ENCODE measurements around the gene RAD51AP2.

Gene RAD51AP2

DNA sequence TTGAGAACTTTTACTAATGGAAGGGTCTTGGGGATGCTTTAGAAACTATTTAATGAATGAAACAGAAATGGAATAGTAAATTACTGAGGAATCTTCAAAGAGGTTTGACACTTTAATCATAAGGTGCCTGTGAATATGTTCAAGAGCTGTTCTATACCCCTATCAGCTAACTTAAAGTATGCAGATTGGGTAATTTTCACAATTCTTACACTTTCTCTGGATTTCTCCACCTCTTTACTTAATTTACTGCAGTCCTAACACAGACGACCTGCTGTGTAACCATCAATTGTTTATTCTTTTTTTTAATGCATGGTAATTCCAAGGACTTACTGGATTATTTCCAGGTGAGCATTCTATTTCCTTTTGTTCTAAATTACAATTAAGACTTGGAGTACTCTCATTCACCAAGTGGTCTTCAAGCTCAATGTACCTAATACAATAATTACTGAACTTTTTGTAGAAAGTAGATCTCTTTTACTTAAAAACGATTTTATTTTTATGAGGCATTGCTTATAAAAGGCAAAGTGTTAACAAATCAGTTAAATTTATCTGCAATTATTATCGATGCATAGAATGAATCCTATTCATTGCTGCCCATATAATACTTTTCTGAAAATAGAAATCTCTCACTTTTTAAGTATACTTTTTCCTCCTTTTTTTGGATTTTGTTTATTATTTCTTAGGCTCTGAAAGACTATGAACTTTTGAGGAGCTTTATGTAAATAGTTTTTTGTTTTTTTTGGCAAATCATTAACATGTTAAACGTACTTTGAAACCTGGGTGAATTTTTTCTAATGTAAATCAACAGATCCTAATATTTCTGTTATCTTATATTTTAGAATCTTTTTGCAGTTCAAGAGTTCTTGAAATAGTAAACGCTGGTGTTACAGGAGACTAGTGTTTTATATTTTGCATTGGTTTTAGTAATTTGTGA is 27.7 kb upstream of the RAD51AP2 start:
- TF ChIP-seq TCF4 (CRISPR knock-in tag; IDR thresholded peaks at IDR 0.05; ENCODE audit: borderline replicate concordance) = no peak
- TF ChIP-seq ZNF565 (CRISPR knock-in tag; conservative IDR thresholded peaks at IDR 0.05; ENCODE audit: low read depth) = no peak
- no peak for TF ChIP-seq ZFP30 (CRISPR knock-in tag; IDR thresholded peaks at IDR 0.05)
- TF ChIP-seq RARB (CRISPR knock-in tag; IDR thresholded peaks at IDR 0.05) = no peak
- no peak for TF ChIP-seq ZFP3 (CRISPR knock-in tag; IDR thresholded peaks at IDR 0.05)
- no peak for TF ChIP-seq PPARA (CRISPR knock-in tag; IDR thresholded peaks at IDR 0.05; ENCODE audit: borderline replicate concordance)
- no peak for ATAC-seq

DNA sequence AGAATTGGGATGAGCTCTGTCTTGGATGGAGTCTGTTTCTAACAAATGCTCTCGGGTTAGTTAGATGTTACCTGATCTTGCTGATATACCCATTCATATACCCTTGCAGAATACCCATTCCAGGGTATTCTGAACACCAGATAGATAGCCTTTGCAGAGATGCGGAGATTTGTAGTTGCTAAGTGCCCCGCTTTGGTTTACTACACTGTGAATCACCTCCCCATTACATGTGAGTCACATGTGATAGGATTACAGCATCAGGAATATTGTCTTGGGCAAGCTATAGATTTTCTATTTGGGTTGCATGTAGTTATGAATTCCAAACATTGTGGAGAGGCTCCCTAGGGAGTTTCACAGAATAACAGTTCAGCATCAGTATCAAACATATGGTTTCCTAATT is 26.0 kb upstream of the RAD51AP2 start:
- TF ChIP-seq TCF4 (CRISPR knock-in tag; IDR thresholded peaks at IDR 0.05; ENCODE audit: borderline replicate concordance) (no peak), ESRRG (CRISPR knock-in tag; IDR thresholded peaks at IDR 0.05) (no peak), ISL1 (CRISPR knock-in tag; IDR thresholded peaks at IDR 0.05) (no peak), ZFP3 (CRISPR knock-in tag; IDR thresholded peaks at IDR 0.05) (no peak), TOX (CRISPR knock-in tag; IDR thresholded peaks at IDR 0.05; ENCODE audit: borderline replicate concordance) (no peak), SNAI2 (CRISPR knock-in tag; IDR thresholded peaks at IDR 0.05) (no peak), ZNF70 (CRISPR knock-in tag; IDR thresholded peaks at IDR 0.05) (no peak)
- TF ChIP-seq, protein P1, sequence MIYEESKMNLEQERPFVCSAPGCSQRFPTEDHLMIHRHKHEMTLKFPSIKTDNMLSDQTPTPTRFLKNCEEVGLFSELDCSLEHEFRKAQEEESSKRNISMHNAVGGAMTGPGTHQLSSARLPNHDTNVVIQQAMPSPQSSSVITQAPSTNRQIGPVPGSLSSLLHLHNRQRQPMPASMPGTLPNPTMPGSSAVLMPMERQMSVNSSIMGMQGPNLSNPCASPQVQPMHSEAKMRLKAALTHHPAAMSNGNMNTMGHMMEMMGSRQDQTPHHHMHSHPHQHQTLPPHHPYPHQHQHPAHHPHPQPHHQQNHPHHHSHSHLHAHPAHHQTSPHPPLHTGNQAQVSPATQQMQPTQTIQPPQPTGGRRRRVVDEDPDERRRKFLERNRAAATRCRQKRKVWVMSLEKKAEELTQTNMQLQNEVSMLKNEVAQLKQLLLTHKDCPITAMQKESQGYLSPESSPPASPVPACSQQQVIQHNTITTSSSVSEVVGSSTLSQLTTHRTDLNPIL (CRISPR knock-in tag; IDR thresholded peaks at IDR 0.05; ENCODE audit: low read depth) = no peak
- ATAC-seq = no peak

DNA sequence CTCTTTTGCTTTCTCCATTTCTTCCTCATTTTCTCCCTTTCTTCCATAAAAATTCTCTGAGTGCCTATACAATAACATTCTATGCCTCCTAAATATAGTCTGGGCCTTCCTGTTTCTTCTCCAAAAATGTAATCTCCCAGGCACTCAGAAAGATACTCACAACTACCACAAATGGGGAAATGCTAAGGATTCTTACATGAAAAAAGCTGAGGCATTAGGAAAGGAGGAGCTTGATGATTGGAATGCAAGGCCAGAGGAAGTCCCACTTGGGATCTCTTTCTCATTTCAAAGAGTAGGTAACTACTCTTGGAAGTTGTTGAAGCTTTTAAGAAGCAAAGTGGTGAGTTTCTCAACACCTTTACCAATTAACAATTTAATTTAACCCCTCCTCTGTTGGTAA is 25.6 kb upstream of the RAD51AP2 start:
- no peak for ATAC-seq

More for the DNA sequence above, 25.6 kb upstream of the RAD51AP2 start:
- TF ChIP-seq ZNF565 (CRISPR knock-in tag; conservative IDR thresholded peaks at IDR 0.05; ENCODE audit: low read depth) (no peak), BACH2 (CRISPR knock-in tag; IDR thresholded peaks at IDR 0.05; ENCODE audit: borderline replicate concordance) (no peak), TCF4 (CRISPR knock-in tag; IDR thresholded peaks at IDR 0.05; ENCODE audit: borderline replicate concordance) (no peak), ZNF8 (CRISPR knock-in tag; IDR thresholded peaks at IDR 0.05) (no peak), ZC3H10 (CRISPR knock-in tag; IDR thresholded peaks at IDR 0.05) (no peak), ZNF70 (CRISPR knock-in tag; IDR thresholded peaks at IDR 0.05) (no peak), TOX (CRISPR knock-in tag; IDR thresholded peaks at IDR 0.05; ENCODE audit: borderline replicate concordance) (no peak), OSR1 (CRISPR knock-in tag; IDR thresholded peaks at IDR 0.05) (no peak), CSDC2 (CRISPR knock-in tag; IDR thresholded peaks at IDR 0.05) (no peak)
- TF ChIP-seq, protein P2, sequence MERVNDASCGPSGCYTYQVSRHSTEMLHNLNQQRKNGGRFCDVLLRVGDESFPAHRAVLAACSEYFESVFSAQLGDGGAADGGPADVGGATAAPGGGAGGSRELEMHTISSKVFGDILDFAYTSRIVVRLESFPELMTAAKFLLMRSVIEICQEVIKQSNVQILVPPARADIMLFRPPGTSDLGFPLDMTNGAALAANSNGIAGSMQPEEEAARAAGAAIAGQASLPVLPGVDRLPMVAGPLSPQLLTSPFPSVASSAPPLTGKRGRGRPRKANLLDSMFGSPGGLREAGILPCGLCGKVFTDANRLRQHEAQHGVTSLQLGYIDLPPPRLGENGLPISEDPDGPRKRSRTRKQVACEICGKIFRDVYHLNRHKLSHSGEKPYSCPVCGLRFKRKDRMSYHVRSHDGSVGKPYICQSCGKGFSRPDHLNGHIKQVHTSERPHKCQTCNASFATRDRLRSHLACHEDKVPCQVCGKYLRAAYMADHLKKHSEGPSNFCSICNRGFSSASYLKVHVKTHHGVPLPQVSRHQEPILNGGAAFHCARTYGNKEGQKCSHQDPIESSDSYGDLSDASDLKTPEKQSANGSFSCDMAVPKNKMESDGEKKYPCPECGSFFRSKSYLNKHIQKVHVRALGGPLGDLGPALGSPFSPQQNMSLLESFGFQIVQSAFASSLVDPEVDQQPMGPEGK (CRISPR knock-in tag; IDR thresholded peaks at IDR 0.05; ENCODE audit: borderline replicate concordance) = no peak
- TF ChIP-seq, protein P3, sequence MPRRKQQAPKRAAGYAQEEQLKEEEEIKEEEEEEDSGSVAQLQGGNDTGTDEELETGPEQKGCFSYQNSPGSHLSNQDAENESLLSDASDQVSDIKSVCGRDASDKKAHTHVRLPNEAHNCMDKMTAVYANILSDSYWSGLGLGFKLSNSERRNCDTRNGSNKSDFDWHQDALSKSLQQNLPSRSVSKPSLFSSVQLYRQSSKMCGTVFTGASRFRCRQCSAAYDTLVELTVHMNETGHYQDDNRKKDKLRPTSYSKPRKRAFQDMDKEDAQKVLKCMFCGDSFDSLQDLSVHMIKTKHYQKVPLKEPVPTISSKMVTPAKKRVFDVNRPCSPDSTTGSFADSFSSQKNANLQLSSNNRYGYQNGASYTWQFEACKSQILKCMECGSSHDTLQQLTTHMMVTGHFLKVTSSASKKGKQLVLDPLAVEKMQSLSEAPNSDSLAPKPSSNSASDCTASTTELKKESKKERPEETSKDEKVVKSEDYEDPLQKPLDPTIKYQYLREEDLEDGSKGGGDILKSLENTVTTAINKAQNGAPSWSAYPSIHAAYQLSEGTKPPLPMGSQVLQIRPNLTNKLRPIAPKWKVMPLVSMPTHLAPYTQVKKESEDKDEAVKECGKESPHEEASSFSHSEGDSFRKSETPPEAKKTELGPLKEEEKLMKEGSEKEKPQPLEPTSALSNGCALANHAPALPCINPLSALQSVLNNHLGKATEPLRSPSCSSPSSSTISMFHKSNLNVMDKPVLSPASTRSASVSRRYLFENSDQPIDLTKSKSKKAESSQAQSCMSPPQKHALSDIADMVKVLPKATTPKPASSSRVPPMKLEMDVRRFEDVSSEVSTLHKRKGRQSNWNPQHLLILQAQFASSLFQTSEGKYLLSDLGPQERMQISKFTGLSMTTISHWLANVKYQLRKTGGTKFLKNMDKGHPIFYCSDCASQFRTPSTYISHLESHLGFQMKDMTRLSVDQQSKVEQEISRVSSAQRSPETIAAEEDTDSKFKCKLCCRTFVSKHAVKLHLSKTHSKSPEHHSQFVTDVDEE (CRISPR knock-in tag; IDR thresholded peaks at IDR 0.05) = no peak
- TF ChIP-seq, protein P4, sequence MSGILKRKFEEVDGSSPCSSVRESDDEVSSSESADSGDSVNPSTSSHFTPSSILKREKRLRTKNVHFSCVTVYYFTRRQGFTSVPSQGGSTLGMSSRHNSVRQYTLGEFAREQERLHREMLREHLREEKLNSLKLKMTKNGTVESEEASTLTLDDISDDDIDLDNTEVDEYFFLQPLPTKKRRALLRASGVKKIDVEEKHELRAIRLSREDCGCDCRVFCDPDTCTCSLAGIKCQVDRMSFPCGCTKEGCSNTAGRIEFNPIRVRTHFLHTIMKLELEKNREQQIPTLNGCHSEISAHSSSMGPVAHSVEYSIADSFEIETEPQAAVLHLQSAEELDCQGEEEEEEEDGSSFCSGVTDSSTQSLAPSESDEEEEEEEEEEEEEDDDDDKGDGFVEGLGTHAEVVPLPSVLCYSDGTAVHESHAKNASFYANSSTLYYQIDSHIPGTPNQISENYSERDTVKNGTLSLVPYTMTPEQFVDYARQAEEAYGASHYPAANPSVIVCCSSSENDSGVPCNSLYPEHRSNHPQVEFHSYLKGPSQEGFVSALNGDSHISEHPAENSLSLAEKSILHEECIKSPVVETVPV (CRISPR knock-in tag; IDR thresholded peaks at IDR 0.05) = no peak
- TF ChIP-seq, protein P1 (CRISPR knock-in tag; IDR thresholded peaks at IDR 0.05; ENCODE audit: low read depth) = no peak
- TF ChIP-seq, protein P5, sequence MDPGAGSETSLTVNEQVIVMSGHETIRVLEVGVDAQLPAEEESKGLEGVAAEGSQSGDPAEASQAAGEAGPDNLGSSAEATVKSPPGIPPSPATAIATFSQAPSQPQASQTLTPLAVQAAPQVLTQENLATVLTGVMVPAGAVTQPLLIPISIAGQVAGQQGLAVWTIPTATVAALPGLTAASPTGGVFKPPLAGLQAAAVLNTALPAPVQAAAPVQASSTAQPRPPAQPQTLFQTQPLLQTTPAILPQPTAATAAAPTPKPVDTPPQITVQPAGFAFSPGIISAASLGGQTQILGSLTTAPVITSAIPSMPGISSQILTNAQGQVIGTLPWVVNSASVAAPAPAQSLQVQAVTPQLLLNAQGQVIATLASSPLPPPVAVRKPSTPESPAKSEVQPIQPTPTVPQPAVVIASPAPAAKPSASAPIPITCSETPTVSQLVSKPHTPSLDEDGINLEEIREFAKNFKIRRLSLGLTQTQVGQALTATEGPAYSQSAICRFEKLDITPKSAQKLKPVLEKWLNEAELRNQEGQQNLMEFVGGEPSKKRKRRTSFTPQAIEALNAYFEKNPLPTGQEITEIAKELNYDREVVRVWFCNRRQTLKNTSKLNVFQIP (CRISPR knock-in tag; IDR thresholded peaks at IDR 0.05; ENCODE audit: borderline replicate concordance, low read depth) = no peak
